ENCODE measurements around the gene PKIG. TPM values are rescaled to one million over a fixed set of nuclear protein-coding genes. Genes with fewer than 3 reads are reported as not detected.
A peak's percentile ranks its signal among the peaks of the same experiment; 100 is the strongest.

Gene PKIG
- total and polyA plus RNA-seq, 2 donors (not counting 3 experiments of a cell fraction or from before 2014, with no cell fraction given), result 135 to 167 TPM

GRCh38 chr20:44641325-44641724, 58.9 kb downstream of the PKIG start:
- no peak for DNase-seq (ENCODE audit: low read depth, low spot score)
- no peak for TF ChIP-seq EZH2 (IDR thresholded peaks at IDR 0.05; ENCODE audit: borderline replicate concordance, low read depth, low read length, severe bottlenecking)
- Histone ChIP-seq H3K9me3 (replicated peaks; ENCODE audit: control insufficient read depth, insufficient read depth, low read length) (no peaks in the 10 kb centered on the region), H4K20me1 (replicated peaks; ENCODE audit: control insufficient read depth, extremely low read depth, insufficient read depth, low read length) (no peaks in the 10 kb centered on the region), H3K4me3 (replicated peaks in 1 of 3; ENCODE audit: insufficient read depth in 1 of 3, low read depth in 1 of 3, low read length in 3 of 3) (no peak overlapping the region), H3K4me2 (ENCODE audit: insufficient read depth, low read length) (no peak overlapping the region), H3K27ac (ENCODE audit: insufficient read depth, low read depth, low read length) (no peak overlapping the region), H3K9me1 (replicated peaks; ENCODE audit: control insufficient read depth, extremely low read depth, insufficient read depth, low read length) (no peaks in the 10 kb centered on the region), H3K4me1 (ENCODE audit: control insufficient read depth, extremely low read depth, insufficient read depth, low read length) (peaks cover 42% of the 10 kb centered on the region), H3K9ac (replicated peaks; ENCODE audit: extremely low read depth, insufficient read depth, low read length) (no peak overlapping the region), H2AFZ (ENCODE audit: low read depth, low read length) (no peak overlapping the region), H3K79me2 (ENCODE audit: control insufficient read depth, insufficient read depth, low read length) (no peaks in the 10 kb centered on the region), H3K27me3 (ENCODE audit: control insufficient read depth in 2 of 2, insufficient read depth in 2 of 2, low read length in 2 of 2) (no peaks in the 10 kb centered on the region), H3K36me3 (ENCODE audit: control insufficient read depth in 2 of 2, extremely low read depth in 1 of 2, insufficient read depth in 2 of 2, low read length in 2 of 2) (no peaks in the 10 kb centered on the region)
- POLR2A ChIA-PET, result no interaction called here
- intact Hi-C loops (cut with micrococcal nuclease), result no loop called here
- no peak for FAIRE-seq
- BruUV-seq (replicated peaks), result no TSS peak
- dilution Hi-C loops (cut with MboI; ENCODE audit: extremely low pct_ligation_motif_present, low sequenced_read_pairs), result no loop called here
- CTCF ChIA-PET, result interaction anchor here (6.5 kb wide), 1 partner anchor 43 kb away, joined by 39 read pairs; no protein-coding TSS in a partner anchor

- H3K27me3 ChIP-seq (ENCODE audit: control insufficient read depth in 2 of 2, insufficient read depth in 2 of 2, low read length in 2 of 2), result no peaks in the 10 kb centered on the region
- CTCF ChIA-PET, result interaction anchor here (0.8 to 6.5 kb wide), 7 partner anchors 8 to 91 kb away, joined by 3 to 39 read pairs (median 4); partner anchors contain the start of gene ADA
- peak overlapping the region; percentile 37 for H3K4me2 ChIP-seq (ENCODE audit: insufficient read depth, low read length)
- POLR2A ChIA-PET, result no interaction called here
- dilution Hi-C loops (cut with MboI; ENCODE audit: extremely low pct_ligation_motif_present, low sequenced_read_pairs), result no loop called here
- no peaks in the 10 kb centered on the region for H3K9me1 ChIP-seq (replicated peaks; ENCODE audit: control insufficient read depth, extremely low read depth, insufficient read depth, low read length)
- H3K9ac ChIP-seq (replicated peaks; ENCODE audit: extremely low read depth, insufficient read depth, low read length), result peak overlapping the region; percentile 82
- peak overlapping the region; percentile 27 for H2AFZ ChIP-seq (ENCODE audit: low read depth, low read length)
- no peaks in the 10 kb centered on the region for H3K9me3 ChIP-seq (replicated peaks; ENCODE audit: control insufficient read depth, insufficient read depth, low read length)
- H3K4me1 ChIP-seq (ENCODE audit: control insufficient read depth, extremely low read depth, insufficient read depth, low read length), result peaks cover 48% of the 10 kb centered on the region
- H3K27ac ChIP-seq (ENCODE audit: insufficient read depth, low read depth, low read length), result peak overlapping the region; percentile 98
- peak; percentile 24 for TF ChIP-seq POLR2AphosphoS5 (IDR thresholded peaks at IDR 0.05; ENCODE audit: insufficient read depth, low read depth, low read length)
- no peak for TF ChIP-seq MYC (IDR thresholded peaks at IDR 0.05; ENCODE audit: low read depth, low read length)
- TF ChIP-seq POLR2A (IDR thresholded peaks at IDR 0.05; ENCODE audit: low read depth, low read length), result peak; percentile 21
- no peak overlapping the region for H3K4me3 ChIP-seq (replicated peaks in 1 of 3; ENCODE audit: insufficient read depth in 1 of 3, low read depth in 1 of 3, low read length in 3 of 3)
- no peaks in the 10 kb centered on the region for H3K36me3 ChIP-seq (ENCODE audit: control insufficient read depth in 2 of 2, extremely low read depth in 1 of 2, insufficient read depth in 2 of 2, low read length in 2 of 2)
- no peaks in the 10 kb centered on the region for H4K20me1 ChIP-seq (replicated peaks; ENCODE audit: control insufficient read depth, extremely low read depth, insufficient read depth, low read length)
- intact Hi-C loops (cut with micrococcal nuclease), result loop anchor here (1.0 to 2.0 kb wide), 6 partner anchors 9 to 243 kb away; partner anchors contain the start of genes ADA, PKIG and YWHAB
- FAIRE-seq (peak; percentile 94), DNase-seq (ENCODE audit: low read depth, low spot score) (peak; percentile 89)
- BruUV-seq (replicated peaks), result TSS peak; percentile 68
- no peaks in the 10 kb centered on the region for H3K79me2 ChIP-seq (ENCODE audit: control insufficient read depth, insufficient read depth, low read length)
Observed at GRCh38 chr20:44642203-44643153, 60.1 kb downstream of the PKIG start.
